GM23248 (cell line): Measurements from ENCODE around the gene SIPA1L3.

Source experiments
- EZH2 ChIP-seq: fragments of 200-600 bp; sonication (generic); IDR thresholded peaks from 2 replicates; pipeline ENCODE4 v1.6.1; 2018; ENCODE audit warnings: antibody characterized with exemption, mild to moderate bottlenecking; ENCODE audit not compliant: insufficient read depth, poor library complexity, severe bottlenecking
- EZH2phosphoT487 ChIP-seq: fragments of 200-600 bp; sonication (generic); IDR thresholded peaks from 2 replicates; pipeline ENCODE4 v1.6.1; 2018; ENCODE audit warnings: antibody characterized with exemption, moderate library complexity, mild to moderate bottlenecking, low read depth; ENCODE audit not compliant: insufficient read depth

DNA sequence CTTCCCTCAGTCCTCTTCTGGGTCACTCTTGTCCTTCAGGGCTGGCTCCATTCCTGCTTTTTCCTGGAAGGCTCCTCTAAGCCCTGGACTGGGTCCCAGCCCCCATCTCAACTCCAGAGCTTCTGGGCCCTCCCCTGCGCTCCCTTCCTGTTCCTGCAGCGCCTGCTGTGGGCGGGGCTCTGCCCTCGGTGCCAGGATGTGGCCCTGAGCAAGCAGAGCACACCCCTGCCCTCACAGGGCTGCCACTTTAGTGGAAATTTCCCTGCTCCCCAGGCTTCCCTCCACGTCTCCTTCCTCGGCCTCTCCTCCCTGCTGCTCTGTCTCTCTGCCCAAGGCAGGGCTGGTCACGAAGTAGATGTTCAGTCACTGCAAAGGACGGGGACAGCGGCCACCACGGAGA lies 288.2 kb downstream of the SIPA1L3 start:
- TF ChIP-seq EZH2 (no peak), EZH2phosphoT487 (no peak)
